ENCODE results near the gene KCNN4.

DNA sequence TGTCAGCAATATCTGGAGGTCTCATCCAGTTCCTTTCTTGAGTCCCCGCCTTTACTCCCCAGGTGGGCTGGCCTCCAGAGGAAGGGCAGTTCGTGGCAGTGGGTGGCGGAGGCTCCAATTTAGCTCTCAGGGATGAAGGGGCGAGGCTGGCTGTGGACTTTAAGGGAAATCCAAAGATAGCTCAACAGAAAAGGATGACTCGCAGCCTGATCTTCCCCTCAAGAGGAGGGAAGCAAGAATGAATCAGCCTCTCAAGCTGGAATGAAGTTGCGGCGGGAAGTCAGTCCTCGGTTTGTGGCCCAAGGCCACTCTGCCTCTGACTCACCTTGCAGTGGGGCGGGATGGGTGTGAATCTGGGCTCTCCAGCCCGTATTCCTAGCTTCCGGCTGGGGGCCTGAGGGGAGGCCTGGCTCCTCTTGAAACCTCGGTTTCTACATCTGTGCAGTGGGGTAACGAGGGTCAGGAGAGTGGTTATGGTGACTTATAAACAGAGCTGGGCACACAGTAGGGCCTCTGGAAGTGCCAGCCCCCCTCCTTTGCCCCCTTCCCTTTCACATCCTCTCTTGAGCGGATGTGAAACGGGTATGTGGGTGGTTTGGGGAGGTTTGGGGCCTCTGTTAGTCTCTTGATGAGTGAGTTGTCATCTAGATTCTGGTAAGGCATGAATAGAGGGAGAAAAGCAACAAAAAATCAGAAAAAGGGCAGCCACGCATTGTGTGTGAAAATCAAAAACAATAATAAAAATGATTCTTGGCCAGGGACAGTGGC, 15.5 kb downstream of the KCNN4 start:
- TF ChIP-seq, protein P1, sequence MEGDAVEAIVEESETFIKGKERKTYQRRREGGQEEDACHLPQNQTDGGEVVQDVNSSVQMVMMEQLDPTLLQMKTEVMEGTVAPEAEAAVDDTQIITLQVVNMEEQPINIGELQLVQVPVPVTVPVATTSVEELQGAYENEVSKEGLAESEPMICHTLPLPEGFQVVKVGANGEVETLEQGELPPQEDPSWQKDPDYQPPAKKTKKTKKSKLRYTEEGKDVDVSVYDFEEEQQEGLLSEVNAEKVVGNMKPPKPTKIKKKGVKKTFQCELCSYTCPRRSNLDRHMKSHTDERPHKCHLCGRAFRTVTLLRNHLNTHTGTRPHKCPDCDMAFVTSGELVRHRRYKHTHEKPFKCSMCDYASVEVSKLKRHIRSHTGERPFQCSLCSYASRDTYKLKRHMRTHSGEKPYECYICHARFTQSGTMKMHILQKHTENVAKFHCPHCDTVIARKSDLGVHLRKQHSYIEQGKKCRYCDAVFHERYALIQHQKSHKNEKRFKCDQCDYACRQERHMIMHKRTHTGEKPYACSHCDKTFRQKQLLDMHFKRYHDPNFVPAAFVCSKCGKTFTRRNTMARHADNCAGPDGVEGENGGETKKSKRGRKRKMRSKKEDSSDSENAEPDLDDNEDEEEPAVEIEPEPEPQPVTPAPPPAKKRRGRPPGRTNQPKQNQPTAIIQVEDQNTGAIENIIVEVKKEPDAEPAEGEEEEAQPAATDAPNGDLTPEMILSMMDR (IDR thresholded peaks at IDR 0.05): no peak
- TF ChIP-seq EZH2 (IDR thresholded peaks at IDR 0.05): no peak
- TF ChIP-seq EZH2phosphoT487 (IDR thresholded peaks at IDR 0.05): no peak

All from neural progenitor cell (in vitro differentiated cells).